Stimulated activated CD8-positive, alpha-beta memory T cell treated with anti-CD3 and anti-CD28 coated beads, Interleukin-7, amount 100 ng/mL, for 1 hour (primary cell): ENCODE measurements around the gene QARS1.
A peak's percentile ranks its signal among the peaks of the same experiment; 100 is the strongest.

Experiments used
- DNase-seq, 2 donors: peaks; one replicate each; pipeline ENCODE4 v3.0.0-alpha.2; 2020; ENCODE audit warnings: low read depth in 2 of 2

Gene QARS1

GRCh38 chr3:49120438-49121131 lies 16.0 kb upstream of the QARS1 start, which contains the start of gene USP19:
TSS of gene USP19 (minus strand) at chr3:49120823. CDS start at chr3:49119145, 1,678 bp downstream.
- peak; percentile 82 to 86 for DNase-seq

DNA sequence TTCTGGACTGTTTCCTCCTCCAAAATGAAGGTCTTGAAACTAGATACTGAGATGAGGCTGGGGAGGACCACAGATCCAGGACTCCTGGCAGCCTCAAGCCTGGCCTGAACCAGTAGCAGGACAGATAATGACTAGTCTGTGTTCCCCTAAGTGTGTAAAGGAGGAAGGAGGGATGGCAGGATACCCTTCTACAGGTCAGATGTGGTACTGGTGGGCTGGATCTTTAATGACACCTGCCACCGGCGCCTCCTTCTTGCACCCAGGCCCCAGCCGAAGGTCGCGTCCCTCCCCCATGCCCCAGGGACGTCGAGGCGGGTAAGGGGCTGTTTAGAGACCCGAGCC lies 15.5 kb upstream of the QARS1 start:
- DNase-seq: no peak

- DNase-seq: no peak
These were observed 14.9 kb upstream of the QARS1 start for GRCh38 chr3:49119439-49119838.

- DNase-seq: no peak
These were observed 14.5 kb upstream of the QARS1 start for GRCh38 chr3:49119036-49119435.

- no peak for DNase-seq
These were observed 7.7 kb upstream of the QARS1 start for GRCh38 chr3:49112262-49112661.

DNA sequence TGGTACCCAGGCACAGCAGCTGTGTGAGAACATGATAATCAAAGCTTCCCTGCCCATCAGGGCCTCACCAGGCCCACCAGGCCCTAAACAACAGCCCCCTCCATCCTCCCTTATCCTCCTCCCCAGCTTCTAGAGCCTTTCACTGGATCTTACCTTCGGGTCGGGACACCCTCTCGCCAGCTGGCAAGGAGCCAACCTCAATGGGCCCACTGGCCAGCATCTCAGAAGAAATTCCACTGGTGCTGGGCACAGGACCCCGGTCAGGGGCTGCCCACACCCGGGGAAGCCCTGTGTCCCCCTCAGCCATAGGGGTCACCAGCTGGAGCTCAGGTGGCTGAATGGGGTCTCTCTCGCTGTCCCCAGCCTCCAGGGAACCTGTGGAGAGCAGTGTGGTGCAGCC lies 6.8 kb upstream of the QARS1 start:
- no peak for DNase-seq

- DNase-seq: no peak
These were observed 6.2 kb upstream of the QARS1 start for GRCh38 chr3:49110780-49111179.

- no peak for DNase-seq
These were observed 3.8 kb upstream of the QARS1 start for GRCh38 chr3:49108346-49108745.

DNA sequence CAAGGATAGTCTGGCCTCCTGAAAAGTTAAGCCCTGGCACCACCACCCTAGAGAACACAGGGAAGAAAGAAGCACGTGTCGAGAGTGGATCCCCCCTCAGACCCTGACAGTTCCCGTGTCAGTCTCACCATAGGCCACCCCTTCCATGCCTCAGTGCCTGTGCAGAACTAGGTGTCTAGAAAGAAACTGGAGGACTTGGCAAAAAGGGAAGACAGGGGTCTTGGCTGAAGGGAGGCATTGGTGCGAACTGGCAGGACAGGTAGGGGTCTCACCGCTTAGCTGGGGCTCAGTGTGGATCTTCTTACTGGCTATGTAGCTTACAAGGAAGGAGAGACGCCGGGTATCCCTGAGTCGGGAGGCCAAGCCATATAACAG lies 518 bp downstream of the QARS1 start:
- DNase-seq: no peak

GRCh38 chr3:49100046-49100615 lies 4.4 kb downstream of the QARS1 start:
- no peak for DNase-seq

- DNase-seq: no peak
These were observed 5.5 kb downstream of the QARS1 start for GRCh38 chr3:49098910-49099630.

DNA sequence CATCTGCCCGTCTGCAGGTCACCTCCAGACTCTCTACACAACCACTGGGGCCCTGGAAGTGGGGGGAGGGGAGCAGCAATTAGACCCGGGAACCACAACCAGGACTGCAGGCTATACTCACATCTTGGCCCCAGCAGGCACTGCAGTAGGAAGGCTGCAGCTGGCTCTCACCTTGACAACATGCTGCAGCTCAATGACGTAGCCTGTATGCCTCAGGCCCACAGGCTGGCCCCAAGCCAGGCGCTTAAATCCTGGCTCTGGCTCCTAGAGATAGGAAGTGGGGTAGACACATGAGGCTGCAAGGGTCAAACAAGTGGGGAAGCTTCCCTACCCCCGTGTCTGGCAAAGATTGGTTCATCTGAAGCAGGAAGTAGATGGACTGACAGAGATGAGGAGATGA lies 6.1 kb downstream of the QARS1 start:
- no peak for DNase-seq

DNA sequence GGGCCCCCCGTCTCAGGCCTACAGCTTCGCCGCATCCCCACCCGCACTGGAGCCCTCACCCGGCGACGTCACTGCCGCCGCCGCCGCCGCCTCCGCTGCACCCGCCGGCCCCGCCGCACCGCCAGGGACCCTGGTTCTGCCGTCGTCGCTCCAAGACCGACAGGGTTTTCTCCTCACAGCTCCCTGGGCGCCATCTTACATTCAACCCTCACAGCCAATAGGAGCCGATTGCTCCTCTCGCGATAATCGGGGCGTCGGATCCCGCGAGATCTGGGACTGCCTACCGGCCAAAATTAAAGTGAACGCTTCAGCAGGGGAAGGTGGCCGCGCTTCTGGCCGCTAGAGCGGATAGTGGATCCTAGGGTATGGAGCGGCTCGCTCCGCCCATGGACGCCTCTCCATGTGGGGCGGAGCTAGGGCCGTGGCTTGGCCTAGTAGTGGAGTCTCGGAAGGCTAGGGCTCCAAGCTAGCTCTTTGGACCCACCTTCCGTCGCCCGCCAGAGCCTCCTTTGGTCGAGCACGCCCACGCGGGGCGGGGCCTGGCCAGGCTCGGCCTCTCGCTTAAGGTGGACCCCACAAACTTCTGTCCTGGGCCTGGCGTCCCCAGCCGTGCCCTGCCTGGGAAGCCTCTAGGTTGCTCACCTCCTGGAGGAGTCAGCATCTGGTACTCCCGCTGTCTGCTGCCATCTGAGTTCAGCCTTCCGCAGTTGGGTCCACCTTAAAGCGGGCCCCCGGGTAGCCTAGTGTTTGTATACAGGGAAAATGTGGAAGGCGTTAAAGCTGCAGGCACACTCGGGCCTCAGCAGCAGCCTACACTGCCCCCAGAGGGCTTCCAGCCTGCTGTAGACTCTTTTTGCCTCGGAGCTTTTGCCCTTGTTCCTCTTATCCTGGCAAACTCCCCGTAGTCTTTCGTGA lies 10.4 kb downstream of the QARS1 start, which contains the start of gene QRICH1:
Gene QRICH1, minus strand, starts transcription at position 219 of the 915 bp plus-strand sequence. CDS start 17,054 bp downstream, outside the sequence.
- DNase-seq: peak; percentile 87 to 90

GRCh38 chr3:49092938-49093852 lies 11.4 kb downstream of the QARS1 start:
- DNase-seq: peak; percentile 64

- DNase-seq: no peak
These were observed 23.1 kb downstream of the QARS1 start for GRCh38 chr3:49081429-49081828.

- DNase-seq: no peak
These were observed 25.3 kb downstream of the QARS1 start for GRCh38 chr3:49079270-49079669.

GRCh38 chr3:49076646-49077045 lies 27.9 kb downstream of the QARS1 start:
- no peak for DNase-seq

DNA sequence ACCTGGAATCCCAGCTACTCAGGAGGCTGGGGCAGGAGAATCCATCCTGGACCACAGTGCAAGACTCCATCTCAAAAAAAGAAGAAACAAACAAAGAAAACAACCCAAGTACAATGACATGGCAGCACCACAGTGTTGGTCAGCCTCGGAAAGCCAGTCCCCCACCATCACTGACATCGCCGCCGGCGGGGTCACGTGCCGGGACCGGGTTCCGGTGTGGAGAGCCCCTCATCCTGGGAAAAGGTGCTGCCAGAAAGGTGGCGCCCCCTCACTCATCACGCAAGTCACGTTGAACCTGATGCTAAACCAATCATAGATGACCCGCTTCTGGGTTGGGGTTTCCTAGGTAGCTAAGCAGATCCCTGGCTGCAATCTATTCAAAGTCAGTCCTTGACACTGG lies 28.4 kb downstream of the QARS1 start:
- DNase-seq: no peak

- DNase-seq: no peak
These were observed 46.5 kb downstream of the QARS1 start for GRCh38 chr3:49058011-49058410.

DNA sequence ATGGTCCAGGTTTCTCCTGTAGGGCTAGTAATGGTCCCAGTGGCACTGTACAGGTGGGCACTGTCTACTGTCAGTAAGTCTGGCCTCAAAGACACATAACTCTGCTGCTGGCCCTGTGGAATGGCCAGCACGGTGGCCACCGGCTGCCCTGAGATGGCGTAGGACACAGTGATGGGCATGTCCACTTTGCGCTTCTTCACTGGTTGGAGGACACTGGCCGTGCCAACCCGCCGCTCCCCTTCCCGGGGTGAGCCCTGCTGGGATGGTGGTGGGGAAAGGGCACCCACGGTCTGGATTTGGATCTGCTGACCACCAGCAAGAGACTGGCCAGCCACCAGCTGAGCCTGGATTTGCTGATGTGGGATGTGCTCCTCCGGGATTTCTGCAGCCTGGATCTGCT lies 47.3 kb downstream of the QARS1 start:
- DNase-seq: no peak

GRCh38 chr3:49054344-49054862 lies 50.2 kb downstream of the QARS1 start:
- no peak for DNase-seq
